COLO829 (cell line): ENCODE data around the gene PPP1R18.

ENCODE experiments used
- DNase-seq: peaks from one replicate; pipeline ENCODE4 v3.0.0; 2012; ENCODE audit warnings: low spot score

The PPP1R18 gene

GRCh38 chr6:30689022-30689865 lies 2.8 kb upstream of the PPP1R18 start:
- DNase-seq, result no peak

GRCh38 chr6:30688569-30688968 lies 2.1 kb upstream of the PPP1R18 start:
- DNase-seq, result no peak

- DNase-seq, result no peak
Observed at GRCh38 chr6:30687659-30688431, 1.4 kb upstream of the PPP1R18 start.

GRCh38 chr6:30686908-30687658 lies 638 bp upstream of the PPP1R18 start:
- DNase-seq, result peak; percentile 84

- no peak for DNase-seq
Observed at GRCh38 chr6:30685157-30686008, 1.1 kb downstream of the PPP1R18 start.

GRCh38 chr6:30684386-30685156 lies 1.9 kb downstream of the PPP1R18 start:
- DNase-seq, result no peak

GRCh38 chr6:30683980-30684338 lies 2.5 kb downstream of the PPP1R18 start:
- DNase-seq, result no peak

- DNase-seq, result no peak
Observed at GRCh38 chr6:30683183-30683979, 3.1 kb downstream of the PPP1R18 start.

- DNase-seq, result peak; percentile 59
Observed at GRCh38 chr6:30682143-30683117, 4.0 kb downstream of the PPP1R18 start.

GRCh38 chr6:30681766-30682142 lies 4.7 kb downstream of the PPP1R18 start:
- DNase-seq, result no peak

- no peak for DNase-seq
Observed at GRCh38 chr6:30679765-30680535, 6.5 kb downstream of the PPP1R18 start.

GRCh38 chr6:30678964-30679726 lies 7.3 kb downstream of the PPP1R18 start:
- DNase-seq, result peak; percentile 82

GRCh38 chr6:30676660-30677285 lies 9.7 kb downstream of the PPP1R18 start:
- DNase-seq, result no peak

GRCh38 chr6:30672445-30673253 lies 13.8 kb downstream of the PPP1R18 start, which contains the start of gene DHX16:
DHX16 (minus strand) TSS chr6:30673006; CDS start chr6:30672841, 165 bp downstream.
- peak; percentile 98 for DNase-seq

GRCh38 chr6:30670760-30671527 lies 15.5 kb downstream of the PPP1R18 start:
- DNase-seq, result no peak
